H1 (cell line): ENCODE results near the gene RELCH. TPM values are rescaled to one million over a fixed set of nuclear protein-coding genes. Genes with fewer than 3 reads are reported as not detected.

Source experiments
- CTCF ChIA-PET: fragments of 300-600 bp; sonication (Branson Sonifier 250); formaldehyde crosslinking; loops from one replicate; lab custom pipeline; 2021; ENCODE audit not compliant: partially characterized antibody; lab: Charles Lee
- POLR2A ChIA-PET: fragments of 300-600 bp; sonication (Branson Sonifier 250); formaldehyde crosslinking; loops from one replicate; lab custom pipeline; 2021; ENCODE audit warnings: inconsistent platforms; ENCODE audit not compliant: partially characterized antibody; lab: Charles Lee
- DNase-seq, 2 experiments: peaks; one replicate each; pipeline versions ENCODE4 v3.0.0 to v3.0.0-alpha.2; 2010 to 2022; ENCODE audit warnings: low spot score in 2 of 2, low read depth in 1 of 2, mixed read lengths in 1 of 2
- FAIRE-seq: peaks from 2 replicates; lab custom pipeline; 2011; peaks lifted over from hg19 to GRCh38; lab: Jason Lieb, UNC
- H2AFZ ChIP-seq: 2 replicates; pipeline ENCODE4 v1.8.1; 2012; ENCODE audit warnings: low read length, inconsistent platforms
- H2AK5ac ChIP-seq: 2 replicates; pipeline ENCODE4 v1.6.1; 2013; ENCODE audit warnings: low read depth, low read length
- H2BK120ac ChIP-seq: replicated peaks from 2 replicates; pipeline ENCODE3; 2013; ENCODE audit warnings: low read depth, low read length, inconsistent platforms
- H2BK12ac ChIP-seq: 2 replicates; pipeline ENCODE4 v1.6.1; 2013; ENCODE audit warnings: low read depth, low read length
- H2BK15ac ChIP-seq: 2 replicates; pipeline ENCODE4 v1.6.1; 2013; ENCODE audit warnings: low read length
- H2BK20ac ChIP-seq: 2 replicates; pipeline ENCODE4 v1.6.1; 2013; ENCODE audit warnings: low read length
- H2BK5ac ChIP-seq: 2 replicates; pipeline ENCODE4 v1.6.1; 2013; ENCODE audit warnings: low read depth, low read length
- H3K14ac ChIP-seq: 2 replicates; pipeline ENCODE4 v1.6.1; 2013; ENCODE audit warnings: inconsistent platforms; ENCODE audit not compliant: insufficient read length
- H3K18ac ChIP-seq: 2 replicates; pipeline ENCODE4 v1.6.1; 2013; ENCODE audit warnings: low read length; ENCODE audit errors: extremely low read depth
- H3K23ac ChIP-seq: 2 replicates; pipeline ENCODE4 v1.6.1; 2013; ENCODE audit warnings: inconsistent platforms; ENCODE audit not compliant: insufficient read length
- H3K23me2 ChIP-seq: 2 replicates; pipeline ENCODE4 v1.6.1; 2013; ENCODE audit warnings: low read depth, low read length
- H3K27ac ChIP-seq: 2 replicates; pipeline ENCODE4 v1.6.1; 2011; ENCODE audit warnings: low read depth, low read length, inconsistent platforms
- H3K27me3 ChIP-seq, 4 experiments: replicated peaks in 1 of 4; 1 replicate in 1 of 4; 2 replicates in 3 of 4; pipeline versions ENCODE4 v1.6.1 to v1.8.1; 2011 to 2013; ENCODE audit warnings: low read length in 3 of 4, mild to moderate bottlenecking in 3 of 4, inconsistent platforms in 2 of 4, mixed read lengths in 2 of 4, moderate library complexity in 1 of 4; ENCODE audit not compliant: control insufficient read depth in 3 of 4, insufficient read depth in 3 of 4; ENCODE audit errors: extremely low read depth in 1 of 4
- H3K36me3 ChIP-seq, 4 experiments: 2 replicates each; pipeline versions ENCODE4 v1.6.1 to v1.8.1; 2011 to 2013; ENCODE audit warnings: mild to moderate bottlenecking in 4 of 4, low read length in 3 of 4, moderate library complexity in 2 of 4, control low read depth in 1 of 4, inconsistent platforms in 1 of 4; ENCODE audit not compliant: insufficient read depth in 4 of 4, control insufficient read depth in 2 of 4
- H3K4ac ChIP-seq: replicated peaks from 2 replicates; pipeline ENCODE3; 2013; ENCODE audit warnings: low read length, low read depth, mixed read lengths, inconsistent platforms; ENCODE audit not compliant: insufficient read length
- H3K4me1 ChIP-seq, 4 experiments: replicated peaks in 1 of 4; 1 replicate in 1 of 4; 2 replicates in 3 of 4; pipeline versions ENCODE4 v1.6.1 to v1.8.1; 2011 to 2013; ENCODE audit warnings: low read length in 3 of 4, inconsistent platforms in 2 of 4, mixed read lengths in 1 of 4; ENCODE audit not compliant: insufficient read depth in 4 of 4, control insufficient read depth in 3 of 4
- H3K4me2 ChIP-seq, 2 experiments: 2 replicates each; pipeline versions ENCODE4 v1.6.1 to v1.8.1; 2011 to 2013; ENCODE audit warnings: low read depth in 2 of 2, low read length in 2 of 2, control low read depth in 1 of 2, inconsistent platforms in 1 of 2, mild to moderate bottlenecking in 1 of 2; ENCODE audit not compliant: insufficient read depth in 1 of 2
- H3K4me3 ChIP-seq, 4 experiments: fragments of 200-600, 300-600 bp in 1 of 4; sonication (generic), shearing (Covaris generic), sonication (Bioruptor Twin) in 1 of 4; 2 replicates each; pipeline versions ENCODE4 v1.5.1 to v1.8.1; 2011 to 2016; ENCODE audit warnings: low read length in 4 of 4, low read depth in 3 of 4, control low read depth in 2 of 4, inconsistent platforms in 2 of 4, mild to moderate bottlenecking in 2 of 4, mixed read lengths in 1 of 4, moderate library complexity in 1 of 4; ENCODE audit not compliant: insufficient read depth in 2 of 4; ENCODE audit errors: extremely low read depth in 1 of 4
- H3K56ac ChIP-seq: replicated peaks from 2 replicates; pipeline ENCODE3; 2013; ENCODE audit warnings: low read depth, mild to moderate bottlenecking, mixed read lengths, low read length, inconsistent platforms; ENCODE audit not compliant: insufficient read length
- H3K79me1 ChIP-seq: 2 replicates; pipeline ENCODE4 v1.6.1; 2013; ENCODE audit warnings: low read depth, low read length, control low read depth
- H3K79me2 ChIP-seq, 2 experiments: 2 replicates each; pipeline versions ENCODE4 v1.6.1 to v1.8.1; 2012 to 2013; ENCODE audit warnings: low read length in 2 of 2, mild to moderate bottlenecking in 2 of 2, inconsistent platforms in 1 of 2; ENCODE audit not compliant: insufficient read depth in 2 of 2, control insufficient read depth in 1 of 2
- H3K9ac ChIP-seq, 4 experiments: replicated peaks in 1 of 4; 1 replicate in 1 of 4; 2 replicates in 3 of 4; pipeline versions ENCODE4 v1.6.1 to v1.8.1; 2011 to 2013; ENCODE audit warnings: low read depth in 3 of 4, low read length in 3 of 4, control low read depth in 2 of 4, mild to moderate bottlenecking in 2 of 4, moderate library complexity in 2 of 4, inconsistent platforms in 1 of 4; ENCODE audit errors: extremely low read depth in 1 of 4
- H3K9me3 ChIP-seq, 2 experiments: 2 replicates each; pipeline versions ENCODE4 v1.6.1 to v1.8.1; 2012 to 2013; ENCODE audit warnings: mild to moderate bottlenecking in 2 of 2, moderate library complexity in 2 of 2, control low read depth in 1 of 2, inconsistent platforms in 1 of 2, low read depth in 1 of 2, low read length in 1 of 2, mixed read lengths in 1 of 2; ENCODE audit not compliant: insufficient read depth in 2 of 2
- H4K20me1 ChIP-seq, 2 experiments: replicated peaks in 1 of 2; 2 replicates each; pipeline versions ENCODE3 to v1.8.1; 2011 to 2013; ENCODE audit warnings: inconsistent platforms in 2 of 2, low read length in 2 of 2, mild to moderate bottlenecking in 1 of 2; ENCODE audit not compliant: insufficient read depth in 2 of 2, control insufficient read depth in 1 of 2
- H4K5ac ChIP-seq: 2 replicates; pipeline ENCODE4 v1.6.1; 2013; ENCODE audit warnings: low read length, low read depth, mixed read lengths, inconsistent platforms; ENCODE audit not compliant: insufficient read length
- H4K8ac ChIP-seq: 2 replicates; pipeline ENCODE4 v1.8.0; 2013; ENCODE audit warnings: mild to moderate bottlenecking, moderate library complexity, low read length, inconsistent platforms; ENCODE audit not compliant: insufficient read depth; ENCODE audit errors: extremely low read depth
- H4K91ac ChIP-seq: replicated peaks from 2 replicates; pipeline ENCODE3; 2013; ENCODE audit warnings: low read length, mixed read lengths, inconsistent platforms; ENCODE audit not compliant: insufficient read length
- CREB1 ChIP-seq: IDR thresholded peaks from 2 replicates; pipeline ENCODE4 v1.6.1; 2012; ENCODE audit warnings: inconsistent platforms
- JUND ChIP-seq: IDR thresholded peaks from 2 replicates; pipeline ENCODE4 v1.6.1; 2011; ENCODE audit warnings: mild to moderate bottlenecking, improper control_type of control experiment, low read length
- PHF8 ChIP-seq: fragments of 200-600 bp; sonication (generic); conservative IDR thresholded peaks from 2 replicates; pipeline ENCODE4 v1.7.1; 2012; ENCODE audit warnings: low read depth, mild to moderate bottlenecking, inconsistent platforms, low read length, moderate library complexity
- SAP30 ChIP-seq: fragments of 300-600 bp; sonication (generic); IDR thresholded peaks from 2 replicates; pipeline ENCODE4 v1.7.1; 2012; ENCODE audit warnings: low read length, moderate library complexity, mild to moderate bottlenecking, inconsistent platforms; ENCODE audit not compliant: insufficient read depth, insufficient replicate concordance
- SIN3A ChIP-seq, 2 experiments: IDR thresholded peaks in 1 of 2; conservative IDR thresholded peaks in 1 of 2; 2 replicates each; pipeline ENCODE4 v1.6.1; 2011 to 2012; ENCODE audit warnings: low read length in 2 of 2, improper control_type of control experiment in 1 of 2, low read depth in 1 of 2, mild to moderate bottlenecking in 1 of 2
- TBP ChIP-seq: IDR thresholded peaks from 2 replicates; pipeline ENCODE4 v1.6.1; 2011; ENCODE audit warnings: low read depth, low read length, improper control_type of control experiment
- TEAD4 ChIP-seq: IDR thresholded peaks from 2 replicates; pipeline ENCODE4 v1.6.1; 2012; ENCODE audit warnings: low read depth, low read length, inconsistent platforms, mixed read lengths
- ZNF274 ChIP-seq: IDR thresholded peaks from 2 replicates; pipeline ENCODE4 v1.7.0; 2012; ENCODE audit warnings: low read length, borderline replicate concordance; ENCODE audit errors: extremely low read depth
- WGBS, 2 experiments: shearing (Covaris generic) in 1 of 2; methylation state at CpG; one replicate each; pipeline versions ENCODE4 v1.1.6 to v1.1.7; 2013 to 2015; ENCODE audit warnings: low lambda C conversion rate in 2 of 2, mixed read lengths in 2 of 2, inconsistent platforms in 1 of 2, low coverage in 1 of 2, missing lambda C conversion rate in 1 of 2; ENCODE audit not compliant: insufficient replicate concordance in 2 of 2, insufficient coverage in 1 of 2, insufficient read length in 1 of 2; ENCODE audit errors: extremely low coverage in 1 of 2, missing lambda C conversion rate in 1 of 2; 5-methylcytosine and 5-hydroxymethylcytosine counted together
- polyA plus RNA-seq, 7 experiments: library from polyadenylated mRNA; depleted of rRNA in 3 of 7; stranded (reverse) in 5 of 7; unstranded in 2 of 7; fragments of >200 nt in 5 of 7; fragments of 200-250 nt in 2 of 7; gene quantifications; 1 replicate in 5 of 7; 2 replicates in 1 of 7; 4 replicates in 1 of 7; pipeline versions ENCODE4 v1.2.1 to v1.2.3, GENCODE V29; 2011 to 2013; ENCODE audit warnings: missing spikeins in 2 of 7, mixed read lengths in 2 of 7
- total RNA-seq: library from RNA; stranded (reverse); fragmentation: NEBNext Ultra II Directional; extraction: Animal tissue kit (Norgen Biotek cat#: 25700); gene quantifications from 2 replicates; pipeline ENCODE4 v1.2.1, GENCODE V29; 2021
- TF ChIP-seq, protein P1 (sequence below): IDR thresholded peaks from 2 replicates; pipeline ENCODE4 v1.6.1; 2012; ENCODE audit warnings: low read length, inconsistent platforms

Gene RELCH
- total and polyA plus RNA-seq, 2 of the 8 experiments (the other 6 are each of a cell fraction or from before 2014, with no cell fraction given) = 7.3 to 26.9 TPM

DNA sequence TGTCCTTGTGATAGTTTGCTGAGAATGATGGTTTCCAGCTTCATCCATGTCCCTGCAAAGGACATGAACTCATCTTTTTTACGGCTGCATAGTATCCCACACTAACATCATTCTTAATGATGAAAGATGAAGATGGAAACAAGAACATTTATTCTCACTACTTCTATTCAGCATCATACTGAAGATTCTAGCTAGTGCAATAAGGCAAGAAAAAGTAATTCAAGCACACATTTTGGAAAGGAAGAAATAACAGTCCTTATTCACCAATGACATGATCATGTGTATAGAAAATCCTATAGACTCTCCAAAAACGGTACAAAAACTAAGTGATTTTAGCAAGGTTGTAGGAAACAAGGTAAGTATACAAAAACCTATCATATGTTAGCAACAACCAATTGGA is 37.2 kb downstream of the RELCH start:
- H4K5ac ChIP-seq = no peak overlapping the region
- CTCF ChIA-PET = interaction anchor here (0.6 kb wide), 1 partner anchor 303 kb away, joined by 3 read pairs; no protein-coding TSS in a partner anchor
- no peak overlapping the region for H3K14ac ChIP-seq
- H3K23me2 ChIP-seq = no peaks in the 10 kb centered on the region
- no peak overlapping the region for H2BK12ac ChIP-seq
- no peak overlapping the region for H2BK20ac ChIP-seq
- H3K36me3 ChIP-seq = peaks cover 0 to 43% (median 18%) of the 10 kb centered on the region in 4 experiments; a peak in 5 of 8 replicates
- no peak overlapping the region for H3K18ac ChIP-seq
- 88% methylated on average over 2 of the region's 2 CpGs; no CpG with 5 or more reads in 1 of the 2 experiments for WGBS, 2 experiments
- H4K91ac ChIP-seq = no peak overlapping the region
- H3K4me1 ChIP-seq = no peaks in the 10 kb centered on the region
- no peak overlapping the region for H4K8ac ChIP-seq
- H4K20me1 ChIP-seq = no peaks in the 10 kb centered on the region
- no peak overlapping the region for H3K27ac ChIP-seq
- H3K4me3 ChIP-seq = no peak overlapping the region
- H3K9me3 ChIP-seq = peaks cover 5% of the 10 kb centered on the region in 2 experiments; a peak in 3 of 4 replicates
- H3K56ac ChIP-seq = no peak overlapping the region
- H3K4ac ChIP-seq = no peak overlapping the region
- H3K79me1 ChIP-seq = no peaks in the 10 kb centered on the region
- no peak overlapping the region for H2AFZ ChIP-seq
- DNase-seq (no peak), FAIRE-seq (no peak)
- no peak overlapping the region for H2BK15ac ChIP-seq
- POLR2A ChIA-PET = no interaction called here
- no peak overlapping the region for H2AK5ac ChIP-seq
- H3K4me2 ChIP-seq = no peak overlapping the region
- no peak overlapping the region for H3K9ac ChIP-seq
- no peaks in the 10 kb centered on the region for H3K27me3 ChIP-seq
- H2BK5ac ChIP-seq = no peak overlapping the region
- H2BK120ac ChIP-seq = no peak overlapping the region
- H3K23ac ChIP-seq = no peak overlapping the region
- 0 out of 4 replicates have a peak, but pooled peaks cover 0 to 3% of the 10 kb centered on the region in 2 experiments for H3K79me2 ChIP-seq
- TF ChIP-seq, protein P1, sequence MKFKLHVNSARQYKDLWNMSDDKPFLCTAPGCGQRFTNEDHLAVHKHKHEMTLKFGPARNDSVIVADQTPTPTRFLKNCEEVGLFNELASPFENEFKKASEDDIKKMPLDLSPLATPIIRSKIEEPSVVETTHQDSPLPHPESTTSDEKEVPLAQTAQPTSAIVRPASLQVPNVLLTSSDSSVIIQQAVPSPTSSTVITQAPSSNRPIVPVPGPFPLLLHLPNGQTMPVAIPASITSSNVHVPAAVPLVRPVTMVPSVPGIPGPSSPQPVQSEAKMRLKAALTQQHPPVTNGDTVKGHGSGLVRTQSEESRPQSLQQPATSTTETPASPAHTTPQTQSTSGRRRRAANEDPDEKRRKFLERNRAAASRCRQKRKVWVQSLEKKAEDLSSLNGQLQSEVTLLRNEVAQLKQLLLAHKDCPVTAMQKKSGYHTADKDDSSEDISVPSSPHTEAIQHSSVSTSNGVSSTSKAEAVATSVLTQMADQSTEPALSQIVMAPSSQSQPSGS = no peak
- TF ChIP-seq TBP = no peak
- TF ChIP-seq PHF8 = no peak
- TF ChIP-seq CREB1 = no peak
- no peak for TF ChIP-seq SAP30
- TF ChIP-seq ZNF274 = no peak
- no peak for TF ChIP-seq JUND
- no peak for TF ChIP-seq TEAD4
- TF ChIP-seq SIN3A (conservative IDR thresholded peaks at IDR 0.05 in 1 of 2, IDR thresholded peaks at IDR 0.05 in 1 of 2; ENCODE audit: low read depth in 1 of 2, low read length in 2 of 2) = no peak
